D721Med (cell line): ENCODE data around the gene OLFM2.
"Not testable (repeated sequence)": the region's sequence is repeated elsewhere in the genome, so short reads cannot be mapped to it uniquely, and the experiment has no call there.

Source experiments
- DNase-seq: peaks from one replicate; pipeline ENCODE4 v3.0.0; 2011; ENCODE audit warnings: low spot score; ENCODE audit not compliant: insufficient read length
- FAIRE-seq: peaks from 2 replicates; lab custom pipeline; 2011; peaks lifted over from hg19 to GRCh38; lab: Jason Lieb, UNC
- CTCF ChIP-seq: IDR thresholded peaks from 2 replicates; pipeline ENCODE4 v1.5.1; 2012; ENCODE audit warnings: mild to moderate bottlenecking, control low read depth; ENCODE audit not compliant: insufficient read depth; ENCODE audit errors: missing control alignments

The OLFM2 gene

GRCh38 chr19:9956956-9957355 is 20.6 kb upstream of the OLFM2 start:
- no peak for TF ChIP-seq CTCF
- FAIRE-seq, result no peak

GRCh38 chr19:9953802-9954542 is 17.7 kb upstream of the OLFM2 start:
- FAIRE-seq (no peak), DNase-seq (no peak)
- no peak for TF ChIP-seq CTCF

More at GRCh38 chr19:9956956-9957355, 20.6 kb upstream of the OLFM2 start:
- no peak for DNase-seq

- no peak for TF ChIP-seq CTCF
- no peak for FAIRE-seq
- no peak for DNase-seq
Measured at GRCh38 chr19:9952276-9952675, 16.0 kb upstream of the OLFM2 start.

- no peak for TF ChIP-seq CTCF
- no peak for DNase-seq
- no peak for FAIRE-seq
Measured at GRCh38 chr19:9947441-9947840, 11.1 kb upstream of the OLFM2 start.

- DNase-seq, FAIRE-seq: not testable (repeated sequence)
Measured at GRCh38 chr19:9946528-9947125, 10.3 kb upstream of the OLFM2 start.

- FAIRE-seq (no peak), DNase-seq (no peak)
- no peak for TF ChIP-seq CTCF
Measured at GRCh38 chr19:9945319-9945966, 9.1 kb upstream of the OLFM2 start.

- FAIRE-seq (no peak), DNase-seq (no peak)
- TF ChIP-seq CTCF, result no peak
Measured at GRCh38 chr19:9943744-9944143, 7.4 kb upstream of the OLFM2 start.
